Measurements from ENCODE around the gene RNF220. TPM values are rescaled to one million over a fixed set of nuclear protein-coding genes. Genes with fewer than 3 reads are reported as not detected.

RNF220 gene
- total and polyA plus RNA-seq, 2 of the 13 experiments (the other 11 are each of a cell fraction or from before 2014, with no cell fraction given) = 48.2 to 72.1 TPM

DNA sequence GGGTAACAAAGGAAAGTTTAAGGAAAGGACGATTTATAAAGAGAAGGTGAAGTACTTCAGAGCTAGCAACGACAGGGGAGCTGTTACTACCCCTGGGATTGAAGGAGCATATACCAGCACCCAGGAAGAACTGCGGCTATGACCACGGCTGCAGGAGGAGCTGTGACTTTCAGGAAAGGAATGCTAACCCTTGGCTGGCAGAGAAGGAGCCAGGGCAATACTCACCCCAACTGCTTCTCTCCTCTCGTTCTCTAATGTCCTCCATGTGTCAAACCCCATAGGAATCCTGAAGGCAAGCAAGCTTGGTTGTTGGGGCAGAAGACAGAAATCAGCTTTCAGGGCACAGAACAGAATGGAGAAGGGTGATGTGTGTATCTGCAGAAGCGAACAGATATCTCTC, 148.7 kb downstream of the RNF220 start:
- H3K36me3 ChIP-seq (replicated peaks in 1 of 2; ENCODE audit: control insufficient read depth in 1 of 2, insufficient read depth in 2 of 2, low read length in 2 of 2) = no peaks in the 10 kb centered on the region; a peak in 1 of 5 replicates
- FAIRE-seq (no peak), DNase-seq (ENCODE audit: low spot score) (no peak), ATAC-seq (no peak)
- in situ Hi-C loops (cut with HindIII; ENCODE audit: extremely low pct_ligation_motif_present, low pct_unique_long_range_greater_than_20kb) = no loop called here
- H2AFZ ChIP-seq (ENCODE audit: low read length) = no peak overlapping the region
- no peaks in the 10 kb centered on the region for H3K9me3 ChIP-seq (ENCODE audit: low read length)
- H3K27me3 ChIP-seq (ENCODE audit: control insufficient read depth in 1 of 2, insufficient read depth in 2 of 2, low read length in 2 of 2) = no peaks in the 10 kb centered on the region
- H3K79me2 ChIP-seq (ENCODE audit: insufficient read depth, low read length) = no peaks in the 10 kb centered on the region
- no peak overlapping the region for H3K27ac ChIP-seq (ENCODE audit: extremely low read length, insufficient read depth, low read length)
- H4K20me1 ChIP-seq (ENCODE audit: insufficient read depth, low read length) = no peaks in the 10 kb centered on the region
- no peaks in the 10 kb centered on the region for H3K4me1 ChIP-seq (ENCODE audit: insufficient read depth, low read length)
- ChIA-PET POLR2A (no interaction called here), CTCF (ENCODE audit: low intra/inter-chr PET ratio, low total read pairs) (no interaction called here)
- TF ChIP-seq, protein P1, sequence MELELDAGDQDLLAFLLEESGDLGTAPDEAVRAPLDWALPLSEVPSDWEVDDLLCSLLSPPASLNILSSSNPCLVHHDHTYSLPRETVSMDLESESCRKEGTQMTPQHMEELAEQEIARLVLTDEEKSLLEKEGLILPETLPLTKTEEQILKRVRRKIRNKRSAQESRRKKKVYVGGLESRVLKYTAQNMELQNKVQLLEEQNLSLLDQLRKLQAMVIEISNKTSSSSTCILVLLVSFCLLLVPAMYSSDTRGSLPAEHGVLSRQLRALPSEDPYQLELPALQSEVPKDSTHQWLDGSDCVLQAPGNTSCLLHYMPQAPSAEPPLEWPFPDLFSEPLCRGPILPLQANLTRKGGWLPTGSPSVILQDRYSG (CRISPR knock-in tag; IDR thresholded peaks at IDR 0.05) = no peak
- H3K4me3 ChIP-seq (replicated peaks in 1 of 3; ENCODE audit: insufficient read depth in 1 of 3, low read depth in 2 of 3, low read length in 3 of 3) = no peak overlapping the region
- H3K4me2 ChIP-seq (ENCODE audit: low read depth, low read length) = no peak overlapping the region
- 59% methylated on average over 6 of the region's 6 CpGs for WGBS (ENCODE audit: low lambda C conversion rate)
- H3K9ac ChIP-seq (ENCODE audit: insufficient read depth, low read depth, low read length) = no peak overlapping the region
- BruUV-seq (replicated peaks) = no TSS peak
- intact Hi-C loops (cut with micrococcal nuclease; ENCODE audit: unreplicated experiment) = no loop called here

DNA sequence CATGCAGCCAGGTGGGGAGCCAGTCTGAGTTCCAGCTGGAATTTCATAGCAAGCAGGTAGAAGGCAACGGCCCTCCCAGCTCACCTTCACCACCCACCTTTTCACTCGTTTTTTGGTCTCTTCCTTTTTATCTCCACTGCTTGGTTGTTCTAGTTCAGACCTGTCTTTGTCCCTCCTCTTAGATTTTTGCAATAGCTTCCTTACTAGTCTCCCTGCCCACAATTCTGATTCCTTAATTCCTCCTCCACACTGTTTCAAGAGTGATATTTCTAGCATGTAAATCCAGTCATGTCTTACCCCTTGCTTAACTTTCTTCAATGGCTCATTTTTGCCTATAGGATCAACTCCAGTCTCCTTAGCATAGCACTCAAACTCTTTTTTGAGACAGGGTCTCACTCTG, 149.7 kb downstream of the RNF220 start:
- intact Hi-C loops (cut with micrococcal nuclease; ENCODE audit: unreplicated experiment) (no loop called here), in situ Hi-C loops (cut with HindIII; ENCODE audit: extremely low pct_ligation_motif_present, low pct_unique_long_range_greater_than_20kb) (no loop called here)
- H2AFZ ChIP-seq (ENCODE audit: low read length) = no peak overlapping the region
- H3K9me3 ChIP-seq (ENCODE audit: low read length) = no peaks in the 10 kb centered on the region
- ATAC-seq = no peak
- no peak overlapping the region for H3K4me2 ChIP-seq (ENCODE audit: low read depth, low read length)
- H3K27ac ChIP-seq (ENCODE audit: extremely low read length, insufficient read depth, low read length) = no peak overlapping the region
- H3K27me3 ChIP-seq (ENCODE audit: control insufficient read depth in 1 of 2, insufficient read depth in 2 of 2, low read length in 2 of 2) = peaks cover 0 to 5% of the 10 kb centered on the region in 2 experiments; a peak in 2 of 5 replicates
- ChIA-PET POLR2A (no interaction called here), CTCF (ENCODE audit: low intra/inter-chr PET ratio, low total read pairs) (no interaction called here)
- 27% methylated on average over 2 of the region's 2 CpGs for WGBS (ENCODE audit: low lambda C conversion rate)
- H4K20me1 ChIP-seq (ENCODE audit: insufficient read depth, low read length) = no peaks in the 10 kb centered on the region
- no peak overlapping the region for H3K4me3 ChIP-seq (replicated peaks in 1 of 3; ENCODE audit: insufficient read depth in 1 of 3, low read depth in 2 of 3, low read length in 3 of 3)
- no peaks in the 10 kb centered on the region for H3K79me2 ChIP-seq (ENCODE audit: insufficient read depth, low read length)
- no peaks in the 10 kb centered on the region; a peak in 1 of 5 replicates for H3K36me3 ChIP-seq (replicated peaks in 1 of 2; ENCODE audit: control insufficient read depth in 1 of 2, insufficient read depth in 2 of 2, low read length in 2 of 2)
- BruUV-seq (replicated peaks) = no TSS peak
- H3K4me1 ChIP-seq (ENCODE audit: insufficient read depth, low read length) = no peaks in the 10 kb centered on the region
- no peak for FAIRE-seq
- no peak overlapping the region for H3K9ac ChIP-seq (ENCODE audit: insufficient read depth, low read depth, low read length)
- no peak for DNase-seq (ENCODE audit: low spot score)
- TF ChIP-seq ZFY (CRISPR knock-in tag; IDR thresholded peaks at IDR 0.05) (no peak), KAT8 (CRISPR knock-in tag; IDR thresholded peaks at IDR 0.05) (no peak), ZNF333 (CRISPR knock-in tag; IDR thresholded peaks at IDR 0.05; ENCODE audit: borderline replicate concordance) (no peak), ATM (IDR thresholded peaks at IDR 0.05; ENCODE audit: borderline replicate concordance) (no peak), NCOA1 (CRISPR knock-in tag; IDR thresholded peaks at IDR 0.05) (no peak), SP4 (CRISPR knock-in tag; IDR thresholded peaks at IDR 0.05) (no peak), EEA1 (CRISPR knock-in tag; IDR thresholded peaks at IDR 0.05; ENCODE audit: borderline replicate concordance) (no peak)
- TF ChIP-seq, protein P2, sequence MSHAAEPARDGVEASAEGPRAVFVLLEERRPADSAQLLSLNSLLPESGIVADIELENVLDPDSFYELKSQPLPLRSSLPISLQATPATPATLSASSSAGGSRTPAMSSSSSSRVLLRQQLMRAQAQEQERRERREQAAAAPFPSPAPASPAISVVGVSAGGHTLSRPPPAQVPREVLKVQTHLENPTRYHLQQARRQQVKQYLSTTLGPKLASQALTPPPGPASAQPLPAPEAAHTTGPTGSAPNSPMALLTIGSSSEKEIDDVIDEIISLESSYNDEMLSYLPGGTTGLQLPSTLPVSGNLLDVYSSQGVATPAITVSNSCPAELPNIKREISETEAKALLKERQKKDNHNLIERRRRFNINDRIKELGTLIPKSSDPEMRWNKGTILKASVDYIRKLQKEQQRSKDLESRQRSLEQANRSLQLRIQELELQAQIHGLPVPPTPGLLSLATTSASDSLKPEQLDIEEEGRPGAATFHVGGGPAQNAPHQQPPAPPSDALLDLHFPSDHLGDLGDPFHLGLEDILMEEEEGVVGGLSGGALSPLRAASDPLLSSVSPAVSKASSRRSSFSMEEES (CRISPR knock-in tag; IDR thresholded peaks at IDR 0.05) = no peak
- TF ChIP-seq, protein P3, sequence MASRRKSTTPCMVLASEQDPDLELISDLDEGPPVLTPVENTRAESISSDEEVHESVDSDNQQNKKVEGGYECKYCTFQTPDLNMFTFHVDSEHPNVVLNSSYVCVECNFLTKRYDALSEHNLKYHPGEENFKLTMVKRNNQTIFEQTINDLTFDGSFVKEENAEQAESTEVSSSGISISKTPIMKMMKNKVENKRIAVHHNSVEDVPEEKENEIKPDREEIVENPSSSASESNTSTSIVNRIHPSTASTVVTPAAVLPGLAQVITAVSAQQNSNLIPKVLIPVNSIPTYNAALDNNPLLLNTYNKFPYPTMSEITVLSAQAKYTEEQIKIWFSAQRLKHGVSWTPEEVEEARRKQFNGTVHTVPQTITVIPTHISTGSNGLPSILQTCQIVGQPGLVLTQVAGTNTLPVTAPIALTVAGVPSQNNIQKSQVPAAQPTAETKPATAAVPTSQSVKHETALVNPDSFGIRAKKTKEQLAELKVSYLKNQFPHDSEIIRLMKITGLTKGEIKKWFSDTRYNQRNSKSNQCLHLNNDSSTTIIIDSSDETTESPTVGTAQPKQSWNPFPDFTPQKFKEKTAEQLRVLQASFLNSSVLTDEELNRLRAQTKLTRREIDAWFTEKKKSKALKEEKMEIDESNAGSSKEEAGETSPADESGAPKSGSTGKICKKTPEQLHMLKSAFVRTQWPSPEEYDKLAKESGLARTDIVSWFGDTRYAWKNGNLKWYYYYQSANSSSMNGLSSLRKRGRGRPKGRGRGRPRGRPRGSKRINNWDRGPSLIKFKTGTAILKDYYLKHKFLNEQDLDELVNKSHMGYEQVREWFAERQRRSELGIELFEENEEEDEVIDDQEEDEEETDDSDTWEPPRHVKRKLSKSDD (CRISPR knock-in tag; IDR thresholded peaks at IDR 0.05; ENCODE audit: low read depth) = no peak
- TF ChIP-seq, protein P4, sequence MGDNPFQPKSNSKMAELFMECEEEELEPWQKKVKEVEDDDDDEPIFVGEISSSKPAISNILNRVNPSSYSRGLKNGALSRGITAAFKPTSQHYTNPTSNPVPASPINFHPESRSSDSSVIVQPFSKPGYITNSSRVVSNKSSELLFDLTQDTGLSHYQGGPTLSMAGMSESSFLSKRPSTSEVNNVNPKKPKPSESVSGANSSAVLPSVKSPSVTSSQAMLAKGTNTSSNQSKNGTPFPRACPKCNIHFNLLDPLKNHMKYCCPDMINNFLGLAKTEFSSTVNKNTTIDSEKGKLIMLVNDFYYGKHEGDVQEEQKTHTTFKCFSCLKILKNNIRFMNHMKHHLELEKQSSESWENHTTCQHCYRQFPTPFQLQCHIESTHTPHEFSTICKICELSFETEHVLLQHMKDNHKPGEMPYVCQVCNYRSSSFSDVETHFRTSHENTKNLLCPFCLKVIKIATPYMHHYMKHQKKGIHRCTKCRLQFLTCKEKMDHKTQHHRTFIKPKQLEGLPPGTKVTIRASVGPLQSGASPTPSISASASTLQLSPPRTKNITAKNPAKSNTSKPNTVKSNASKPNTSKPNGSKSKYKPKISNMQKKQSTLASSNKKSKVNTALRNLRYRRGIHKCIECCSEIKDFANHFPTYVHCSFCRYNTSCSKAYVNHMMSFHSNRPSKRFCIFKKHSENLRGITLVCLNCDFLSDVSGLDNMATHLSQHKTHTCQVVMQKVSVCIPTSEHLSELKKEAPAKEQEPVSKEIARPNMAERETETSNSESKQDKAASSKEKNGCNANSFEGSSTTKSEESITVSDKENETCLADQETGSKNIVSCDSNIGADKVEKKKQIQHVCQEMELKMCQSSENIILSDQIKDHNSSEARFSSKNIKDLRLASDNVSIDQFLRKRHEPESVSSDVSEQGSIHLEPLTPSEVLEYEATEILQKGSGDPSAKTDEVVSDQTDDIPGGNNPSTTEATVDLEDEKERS (CRISPR knock-in tag; IDR thresholded peaks at IDR 0.05) = no peak
